ENCODE results near the gene DMBT1. TPM values are rescaled to one million over a fixed set of nuclear protein-coding genes. Genes with fewer than 3 reads are reported as not detected.

Gene DMBT1
- total and polyA plus RNA-seq, 10 of the 15 experiments (the other 5 are each of a cell fraction or from before 2014, with no cell fraction given): under 0.01 to 0.13 (median 0.03) TPM; not detected in 5

GRCh38 chr10:122550983-122551382, 9.6 kb upstream of the DMBT1 start:
- ChIA-PET SMC1A (ENCODE audit: uncharacterized antibody, unreplicated experiment) (interaction anchor here (1.1 kb wide), 1 partner anchor 15 kb away, joined by 3 read pairs; no protein-coding TSS in a partner anchor), RAD21 (ENCODE audit: unreplicated experiment) (interaction anchor here (0.7 kb wide), 1 partner anchor 269 kb away, joined by 4 read pairs; no protein-coding TSS in a partner anchor), POLR2A (no interaction called here), CTCF (interaction anchor here (0.9 to 1.5 kb wide), 2 partner anchors 19 to 36 kb away, joined by 3 read pairs; no protein-coding TSS in a partner anchor)
- Histone ChIP-seq H3K36me3 (ENCODE audit: control insufficient read depth in 2 of 2, insufficient read depth in 2 of 2, low read length in 1 of 2) (no peaks in the 10 kb centered on the region), H3K27ac (ENCODE audit: control insufficient read depth, insufficient read depth) (no peak overlapping the region), H3K79me2 (ENCODE audit: control insufficient read depth, insufficient read depth, low read length) (no peaks in the 10 kb centered on the region), H3K27me3 (replicated peaks in 1 of 2; ENCODE audit: control insufficient read depth in 2 of 2, insufficient read depth in 2 of 2, low read length in 1 of 2) (peaks cover 0 to 4% of the 10 kb centered on the region in 2 experiments; a peak in 2 of 4 replicates), H3K4me1 (ENCODE audit: control insufficient read depth, insufficient read depth, low read length) (no peaks in the 10 kb centered on the region), H3K4me3 (no peak overlapping the region), H2AFZ (ENCODE audit: control insufficient read depth, low read depth, low read length) (no peak overlapping the region), H3K4me2 (ENCODE audit: control insufficient read depth, insufficient read depth) (no peak overlapping the region), H3K9me3 (replicated peaks; ENCODE audit: control insufficient read depth, insufficient read depth, low read length) (no peaks in the 10 kb centered on the region), H4K20me1 (ENCODE audit: control insufficient read depth, insufficient read depth) (no peaks in the 10 kb centered on the region), H3K9ac (ENCODE audit: control insufficient read depth, insufficient read depth, low read length) (no peak overlapping the region)
- intact Hi-C loops (cut with micrococcal nuclease; ENCODE audit: unreplicated experiment): no loop called here
- TF ChIP-seq IRF4 (IDR thresholded peaks at IDR 0.05; ENCODE audit: low read depth, low read length) (no peak), STAT3 (IDR thresholded peaks at IDR 0.05; ENCODE audit: low read depth, low read length) (no peak), REST (IDR thresholded peaks at IDR 0.05; ENCODE audit: low read depth, low read length) (no peak), IRF3 (IDR thresholded peaks at IDR 0.05) (no peak), NRF1 (conservative IDR thresholded peaks at IDR 0.05; ENCODE audit: low read depth, low read length) (no peak), MYC (IDR thresholded peaks at IDR 0.05; ENCODE audit: insufficient read depth, insufficient read length, insufficient replicate concordance, low read length, severe bottlenecking) (no peak), JUNB (IDR thresholded peaks at IDR 0.05) (no peak), ZNF24 (IDR thresholded peaks at IDR 0.05) (no peak), FOS (IDR thresholded peaks at IDR 0.05; ENCODE audit: borderline replicate concordance, extremely low read depth, insufficient read length) (no peak), MXI1 (IDR thresholded peaks at IDR 0.05; ENCODE audit: low read depth, low read length) (no peak), HDGF (IDR thresholded peaks at IDR 0.05) (no peak), TARDBP (IDR thresholded peaks at IDR 0.05; ENCODE audit: borderline replicate concordance) (no peak), CUX1 (IDR thresholded peaks at IDR 0.05; ENCODE audit: insufficient replicate concordance, low read depth, low read length) (no peak), SPI1 (IDR thresholded peaks at IDR 0.05; ENCODE audit: borderline replicate concordance, insufficient read depth, low read depth, low read length) (no peak), PAX5 (IDR thresholded peaks at IDR 0.05; ENCODE audit: borderline replicate concordance, low read depth, low read length) (no peak), FOXM1 (IDR thresholded peaks at IDR 0.05; ENCODE audit: low read depth, low read length) (no peak)
- FAIRE-seq (no peak), DNase-seq (ENCODE audit: low read depth, low spot score) (no peak), ATAC-seq (no peak)
- in situ Hi-C loops (cut with MboI): no loop called here
- BruUV-seq (replicated peaks): no TSS peak
- 2% methylated on average over 3 of the region's 3 CpGs for WGBS (ENCODE audit: insufficient coverage, insufficient replicate concordance, low lambda C conversion rate, missing lambda C conversion rate)

All from GM12878 (cell line).